ENCODE data around the gene TCP11.
"Not testable (repeated sequence)": the region's sequence is repeated elsewhere in the genome, so short reads cannot be mapped to it uniquely, and the experiment has no call there.

- not testable (repeated sequence) for TF ChIP-seq CEBPB (IDR thresholded peaks at IDR 0.05; ENCODE audit: borderline replicate concordance, low read depth, low read length); SNAI1 (CRISPR knock-in tag; IDR thresholded peaks at IDR 0.05; ENCODE audit: borderline replicate concordance); CTCF (CRISPR knock-in tag; IDR thresholded peaks at IDR 0.05); SUZ12 (IDR thresholded peaks at IDR 0.05; ENCODE audit: low read depth, low read length); CHD2 (IDR thresholded peaks at IDR 0.05; ENCODE audit: low read depth, low read length); POLR2A (IDR thresholded peaks at IDR 0.05; ENCODE audit: insufficient read depth in 1 of 2, low read depth in 2 of 2, low read length in 2 of 2); ZBTB33 (CRISPR knock-in tag; IDR thresholded peaks at IDR 0.05); HOMEZ (CRISPR knock-in tag; IDR thresholded peaks at IDR 0.05; ENCODE audit: low read depth)
Measured at GRCh38 chr6:35106061-35106460, 35.1 kb downstream of the TCP11 start.

Measured in HepG2 (cell line).